ENCODE measurements around the gene DTL. TPM values are rescaled to one million over a fixed set of nuclear protein-coding genes. Genes with fewer than 3 reads are reported as not detected.

DTL gene
- total RNA-seq, 1 experiment from 2014 or later: 42.8 TPM

DNA sequence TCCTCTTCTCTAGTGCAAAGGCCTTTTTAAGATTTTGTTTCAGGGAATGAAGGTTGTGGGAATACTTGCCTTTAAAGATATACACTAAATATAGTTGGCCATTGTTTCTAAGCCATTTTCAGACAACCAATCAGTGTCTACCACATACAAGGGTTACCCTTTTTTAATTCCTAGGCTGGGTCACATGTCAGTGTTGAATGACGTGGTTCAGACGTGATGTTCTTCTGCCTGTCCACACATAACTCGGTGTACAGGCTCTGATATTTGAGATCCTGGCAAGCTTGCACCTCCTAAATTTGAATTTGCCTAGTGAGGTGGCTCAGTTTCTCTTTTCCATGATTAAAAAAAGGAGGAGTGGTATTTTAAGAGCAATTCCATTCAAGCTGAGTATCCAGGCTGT is 38.8 kb downstream of the DTL start:
- in situ Hi-C loops (cut with HindIII; ENCODE audit: low pct_unique_long_range_greater_than_20kb, low sequenced_read_pairs): no loop called here
- no peak for DNase-seq (ENCODE audit: low read depth)

DNA sequence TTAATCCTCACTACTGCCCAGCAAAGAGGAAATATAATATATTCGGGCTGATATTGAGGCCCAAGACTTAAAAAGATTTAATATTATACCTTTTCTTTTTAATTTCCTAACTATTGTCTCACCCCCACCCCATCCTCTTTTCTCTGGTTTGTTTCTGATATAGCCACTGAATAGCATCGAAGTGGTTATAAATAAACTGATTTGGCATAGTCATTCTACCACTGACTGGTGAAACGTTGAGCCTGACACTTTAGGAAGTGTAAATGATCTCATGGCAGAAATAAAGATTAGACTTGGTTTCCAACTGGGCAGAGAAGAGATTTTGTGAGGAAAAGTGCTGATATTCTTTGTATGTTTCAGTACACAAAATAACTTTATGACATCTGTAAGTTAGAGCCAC is 39.3 kb downstream of the DTL start:
- no peak for DNase-seq (ENCODE audit: low read depth)
- in situ Hi-C loops (cut with HindIII; ENCODE audit: low pct_unique_long_range_greater_than_20kb, low sequenced_read_pairs): no loop called here

DNA sequence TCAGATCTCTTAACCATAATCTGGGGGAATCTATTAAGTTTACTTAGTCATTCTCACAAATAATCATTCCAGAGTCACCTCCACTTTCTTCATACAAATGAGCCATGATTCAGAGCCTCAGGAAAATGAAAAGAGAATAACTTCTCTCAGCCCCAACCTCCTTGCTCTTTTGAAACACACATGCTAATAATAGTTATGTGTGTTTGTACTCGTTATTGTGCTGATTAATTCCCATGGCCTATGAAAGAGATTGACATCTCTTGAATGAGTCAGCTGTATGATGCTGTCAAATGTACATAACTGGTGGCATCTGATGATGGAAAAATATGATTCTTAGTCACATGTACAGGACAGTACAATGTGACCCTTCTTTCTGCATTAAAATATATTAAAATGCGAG is 41.5 kb downstream of the DTL start:
- in situ Hi-C loops (cut with HindIII; ENCODE audit: low pct_unique_long_range_greater_than_20kb, low sequenced_read_pairs): no loop called here
- no peak for DNase-seq (ENCODE audit: low read depth)

DNA sequence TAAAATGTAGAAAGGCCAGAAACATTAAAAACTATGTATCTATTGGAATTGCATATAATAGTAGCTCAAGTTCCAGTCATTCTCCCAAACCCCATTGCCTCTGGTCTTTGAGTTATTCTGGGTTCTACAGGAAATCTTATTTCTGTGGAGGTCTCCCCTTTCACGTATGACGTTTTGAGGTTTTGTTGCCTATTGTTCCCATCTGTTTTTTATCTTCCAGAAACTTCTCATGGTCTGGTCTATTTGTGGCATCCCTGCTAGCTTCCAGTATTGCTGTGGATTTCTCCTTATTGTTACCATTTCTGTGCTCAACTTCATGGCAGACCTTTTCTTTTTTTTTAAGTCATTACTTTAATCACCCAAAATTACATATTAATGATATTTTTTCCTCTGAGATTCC is 43.3 kb downstream of the DTL start:
- in situ Hi-C loops (cut with HindIII; ENCODE audit: low pct_unique_long_range_greater_than_20kb, low sequenced_read_pairs): no loop called here
- no peak for DNase-seq (ENCODE audit: low read depth)

DNA sequence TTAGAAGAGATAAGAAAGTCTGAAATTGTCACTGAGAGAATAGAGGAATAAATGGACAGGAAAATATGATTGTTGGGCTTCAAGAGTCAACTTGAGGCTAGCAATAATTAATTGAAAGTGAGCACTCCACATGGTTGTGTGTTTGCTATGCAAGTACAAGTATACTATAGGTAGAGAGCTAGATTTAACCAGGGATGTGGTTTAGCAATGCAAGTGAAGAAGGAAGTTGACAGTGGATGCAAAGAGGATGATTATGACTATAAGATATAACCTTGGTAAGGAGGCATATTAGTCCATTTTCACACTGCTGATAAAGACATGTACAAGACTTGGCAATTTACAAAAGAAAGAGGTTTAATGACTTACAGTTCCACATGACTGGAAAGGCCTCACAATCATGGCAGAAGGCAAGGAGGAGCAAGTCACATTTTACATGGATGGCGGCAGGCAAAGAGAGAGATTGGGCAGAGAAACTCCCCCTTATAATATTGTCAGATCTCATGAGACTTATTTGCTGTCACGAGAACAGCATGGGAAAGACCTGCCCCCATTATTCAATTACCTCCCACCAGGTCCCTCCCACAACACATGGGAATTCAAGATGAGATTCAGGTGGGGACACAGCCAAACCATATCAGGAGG is 47.3 kb downstream of the DTL start:
- DNase-seq (ENCODE audit: low read depth): no peak
- in situ Hi-C loops (cut with HindIII; ENCODE audit: low pct_unique_long_range_greater_than_20kb, low sequenced_read_pairs): no loop called here

DNA sequence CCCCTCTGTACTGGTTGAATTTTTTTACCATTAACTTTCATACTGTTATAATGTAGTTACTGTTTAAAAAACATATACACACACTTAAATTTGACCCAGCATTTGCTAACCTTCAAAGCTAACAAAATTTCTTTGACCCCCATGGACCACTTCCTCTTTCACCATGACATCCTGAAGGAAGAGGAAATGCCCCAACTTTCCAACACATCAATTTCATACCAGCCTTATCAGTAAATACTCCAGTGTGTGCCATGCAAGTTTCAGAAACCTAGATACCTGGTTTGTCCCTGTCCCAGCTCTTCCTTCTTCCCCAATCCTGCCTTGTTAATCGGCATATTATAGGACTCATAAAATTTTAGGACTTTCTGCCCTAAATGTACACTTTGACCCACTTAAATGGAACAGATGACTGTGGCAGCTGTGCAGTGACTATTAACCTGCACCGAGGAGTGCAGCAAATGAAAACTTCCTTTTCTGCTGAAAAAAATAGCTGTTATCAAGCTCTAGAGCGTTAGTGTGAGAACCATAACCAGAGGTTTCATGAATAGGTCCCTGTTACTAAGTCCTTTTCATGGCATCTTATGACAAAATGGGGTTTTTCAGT is 54.1 kb downstream of the DTL start:
- no peak for DNase-seq (ENCODE audit: low read depth)
- in situ Hi-C loops (cut with HindIII; ENCODE audit: low pct_unique_long_range_greater_than_20kb, low sequenced_read_pairs): no loop called here

DNA sequence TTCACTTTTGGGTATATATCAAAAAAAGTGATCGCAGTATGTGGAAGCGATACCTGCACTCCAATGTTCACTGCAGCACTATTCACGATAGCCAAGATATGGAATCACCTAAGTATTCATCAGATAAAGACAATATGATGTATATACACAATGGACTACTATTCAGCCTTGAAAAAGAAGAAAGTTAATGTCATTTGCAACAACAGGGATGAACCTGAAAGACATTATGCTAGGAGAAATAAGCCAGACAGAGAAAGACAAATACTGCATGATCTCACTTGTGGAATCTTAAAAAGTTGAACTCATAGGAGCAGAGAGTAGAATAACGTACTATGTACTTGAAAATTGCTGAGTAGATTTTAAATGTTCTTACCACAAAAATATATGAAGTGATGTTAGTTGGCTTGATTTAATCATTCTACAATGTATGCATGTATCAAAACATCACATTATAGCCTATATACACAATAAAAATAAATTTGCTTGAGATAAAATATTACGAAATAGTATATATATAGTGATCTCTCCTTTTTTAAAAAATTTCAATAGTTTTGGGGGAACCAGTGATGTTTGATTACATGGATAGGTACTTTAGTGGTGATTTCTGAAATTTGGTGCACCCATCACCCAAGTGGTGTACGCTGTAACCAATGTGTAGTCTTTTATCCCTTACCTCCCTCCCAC is 56.0 kb downstream of the DTL start:
- in situ Hi-C loops (cut with HindIII; ENCODE audit: low pct_unique_long_range_greater_than_20kb, low sequenced_read_pairs): no loop called here
- no peak for DNase-seq (ENCODE audit: low read depth)

DNA sequence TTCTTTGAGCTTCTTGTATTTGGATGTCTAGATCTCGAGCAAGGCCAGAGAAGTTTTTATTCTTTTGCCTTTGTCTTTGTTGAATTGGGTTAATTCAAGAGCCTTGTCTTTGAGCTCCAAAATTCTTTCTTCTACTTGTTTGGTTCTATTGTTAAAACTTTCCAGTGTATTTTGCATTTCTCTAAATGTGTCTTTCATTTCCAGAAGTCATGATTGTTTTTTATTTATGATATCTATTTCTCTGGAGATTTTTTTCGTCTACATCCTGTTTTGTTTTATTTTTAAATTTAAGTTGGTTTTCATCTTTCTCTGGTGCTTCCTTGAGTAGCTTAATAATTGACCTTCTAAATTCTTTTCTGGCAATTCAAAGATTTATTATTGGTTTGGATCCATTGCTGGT is 61.8 kb downstream of the DTL start:
- in situ Hi-C loops (cut with HindIII; ENCODE audit: low pct_unique_long_range_greater_than_20kb, low sequenced_read_pairs): no loop called here
- DNase-seq (ENCODE audit: low read depth): no peak

DNA sequence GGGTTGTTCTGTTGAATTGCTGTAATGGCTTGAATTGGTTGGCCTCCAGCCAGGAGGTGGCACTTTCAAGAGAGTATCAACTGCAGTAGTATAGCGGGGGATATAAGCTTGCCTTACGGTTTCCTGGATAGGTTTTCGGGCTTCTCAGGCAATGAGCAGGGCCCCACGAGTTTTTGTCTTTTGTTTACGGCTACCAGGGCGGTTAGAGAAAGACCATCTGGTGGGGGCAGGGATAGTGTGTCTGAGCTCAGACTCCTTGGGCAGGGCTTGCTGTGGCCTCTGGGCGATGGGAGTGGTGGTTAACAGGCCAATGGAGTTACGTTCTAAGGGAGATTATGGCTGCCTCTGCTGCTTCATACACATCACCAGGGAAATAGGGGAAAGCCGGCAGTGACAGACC is 62.8 kb downstream of the DTL start:
- no peak for DNase-seq (ENCODE audit: low read depth)
- in situ Hi-C loops (cut with HindIII; ENCODE audit: low pct_unique_long_range_greater_than_20kb, low sequenced_read_pairs): no loop called here

DNA sequence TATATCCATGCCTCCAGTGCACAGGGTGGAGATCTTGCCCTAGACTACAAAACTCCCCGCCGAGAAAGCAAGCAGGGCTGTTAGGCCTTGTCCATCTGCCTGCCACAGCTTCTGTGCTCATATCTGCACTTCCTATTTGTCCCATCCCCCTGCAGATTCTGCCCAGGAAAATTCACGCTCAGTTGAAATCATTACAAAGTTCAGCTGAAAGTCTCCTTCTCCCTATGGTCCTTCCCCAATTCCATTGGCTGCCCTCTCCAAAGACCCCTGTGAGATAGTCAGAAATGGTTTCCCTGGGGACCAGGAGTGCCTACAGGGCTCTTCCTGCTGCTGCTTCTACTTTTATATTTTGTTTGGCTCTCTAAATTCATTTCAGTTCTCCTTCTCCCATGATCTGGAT is 63.2 kb downstream of the DTL start:
- DNase-seq (ENCODE audit: low read depth): no peak
- in situ Hi-C loops (cut with HindIII; ENCODE audit: low pct_unique_long_range_greater_than_20kb, low sequenced_read_pairs): no loop called here

DNA sequence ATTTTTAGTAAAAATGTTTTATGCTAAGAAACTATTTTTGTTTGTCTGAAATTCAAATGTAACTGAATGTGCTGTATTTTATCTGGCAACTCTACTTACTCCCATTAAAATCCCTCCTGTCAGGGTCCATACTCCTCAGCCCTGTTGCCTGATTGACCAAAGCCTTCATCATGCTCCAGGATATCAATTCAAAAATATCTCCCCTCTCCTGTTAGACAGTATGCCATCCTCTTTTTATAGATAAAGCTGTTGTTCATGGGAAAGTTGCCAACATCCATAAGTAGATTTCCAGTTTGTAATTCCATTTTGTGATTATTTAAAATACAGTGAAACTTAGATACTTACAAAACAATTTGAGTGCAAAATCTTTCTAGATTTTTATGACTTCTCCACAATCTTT is 65.7 kb downstream of the DTL start:
- in situ Hi-C loops (cut with HindIII; ENCODE audit: low pct_unique_long_range_greater_than_20kb, low sequenced_read_pairs): no loop called here
- no peak for DNase-seq (ENCODE audit: low read depth)

DNA sequence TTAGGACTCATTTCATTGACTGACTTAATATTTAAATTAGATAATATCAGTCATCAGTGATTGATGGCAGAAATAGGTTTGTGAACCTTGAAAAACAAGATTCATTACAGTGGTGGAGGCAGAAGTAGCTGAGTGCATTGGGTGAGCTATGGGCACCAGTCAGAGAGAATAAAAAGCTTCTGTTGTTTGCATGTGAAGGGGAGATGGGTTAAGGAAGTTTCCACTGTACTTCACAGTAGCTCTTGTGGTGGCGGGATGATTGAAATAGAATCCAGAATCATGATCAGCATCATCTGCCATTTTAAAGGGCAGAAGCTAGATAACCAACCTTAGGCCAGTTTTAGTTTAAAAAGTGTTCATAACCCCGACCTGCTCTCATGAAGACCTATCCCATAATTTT is 66.2 kb downstream of the DTL start:
- in situ Hi-C loops (cut with HindIII; ENCODE audit: low pct_unique_long_range_greater_than_20kb, low sequenced_read_pairs): no loop called here
- no peak for DNase-seq (ENCODE audit: low read depth)

DNA sequence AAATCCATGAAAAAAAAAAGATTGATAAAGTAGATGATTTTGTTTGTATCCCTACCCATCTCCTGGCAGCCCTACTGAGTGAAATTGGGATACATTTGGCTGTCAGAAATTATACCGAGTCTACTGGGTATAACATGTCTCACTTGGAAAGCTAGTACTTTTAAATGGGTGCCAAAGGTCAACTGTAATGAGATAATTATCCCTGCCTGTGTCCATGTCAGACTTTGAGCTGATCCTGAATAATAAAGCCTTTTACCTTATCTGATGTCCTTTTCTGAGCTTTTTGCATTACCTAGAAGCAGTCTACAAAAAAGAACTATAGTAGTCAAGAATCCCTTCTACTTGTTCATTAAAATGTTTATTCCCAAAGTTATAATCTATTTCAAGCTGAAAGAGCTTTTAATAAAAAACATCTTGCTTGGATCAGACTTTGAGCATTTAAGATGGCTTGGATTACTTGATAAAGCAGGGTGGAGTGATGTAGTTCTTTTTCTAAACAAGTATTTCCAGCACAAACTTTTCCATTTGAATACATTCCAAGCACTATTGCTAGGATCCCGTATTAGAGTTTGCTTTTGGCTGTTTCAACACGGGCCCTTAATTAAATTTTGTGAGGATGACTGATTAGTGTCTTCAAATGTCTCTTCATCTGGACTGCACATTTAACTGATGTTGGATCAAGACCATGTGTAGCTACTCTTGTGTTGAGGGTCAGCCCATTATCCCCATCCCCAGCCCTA is 69.2 kb downstream of the DTL start:
- DNase-seq (ENCODE audit: low read depth): no peak
- in situ Hi-C loops (cut with HindIII; ENCODE audit: low pct_unique_long_range_greater_than_20kb, low sequenced_read_pairs): no loop called here

DNA sequence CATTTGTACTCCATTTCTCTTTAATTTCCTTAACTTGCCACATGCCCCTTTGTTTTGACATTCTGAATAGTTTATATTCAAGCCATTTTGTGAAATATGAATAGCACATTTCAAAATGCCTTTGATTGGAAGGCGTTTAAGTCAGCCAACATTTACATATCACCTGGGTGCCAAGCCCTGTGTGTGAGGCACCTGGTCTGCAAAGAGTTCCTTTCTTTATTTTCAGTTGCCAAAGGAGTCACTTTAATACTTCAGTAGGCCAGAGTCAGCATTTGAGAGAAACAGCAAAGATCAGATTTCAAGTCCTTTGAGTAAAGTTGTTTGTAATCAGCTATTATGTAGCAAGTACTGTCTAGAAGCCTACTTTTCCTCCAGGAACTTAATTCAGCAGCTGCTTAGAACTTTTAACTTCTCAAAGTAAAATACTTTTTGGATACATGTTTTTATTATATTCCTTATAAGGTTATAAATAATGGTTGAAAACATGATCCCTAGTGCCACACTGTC is 70.8 kb downstream of the DTL start:
- in situ Hi-C loops (cut with HindIII; ENCODE audit: low pct_unique_long_range_greater_than_20kb, low sequenced_read_pairs): no loop called here
- no peak for DNase-seq (ENCODE audit: low read depth)

DNA sequence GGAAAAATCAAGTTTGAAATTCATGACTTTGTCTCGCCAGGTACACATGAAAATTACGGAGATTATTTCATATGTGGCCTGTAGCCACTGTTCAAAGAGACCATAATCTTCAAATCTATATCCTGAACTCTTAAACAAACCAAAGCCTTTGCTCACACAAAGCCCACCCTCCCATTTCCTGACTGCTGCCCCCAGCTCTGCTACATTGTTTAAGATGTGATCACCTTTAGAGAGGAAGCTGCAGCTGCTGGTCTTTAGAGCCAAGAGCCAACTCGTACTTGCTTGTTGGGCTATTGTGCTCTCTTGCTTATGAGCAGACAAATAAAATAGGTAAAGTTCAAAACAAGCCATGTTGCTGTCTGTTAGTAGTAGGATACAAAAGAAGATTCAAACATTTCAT is 71.9 kb downstream of the DTL start:
- in situ Hi-C loops (cut with HindIII; ENCODE audit: low pct_unique_long_range_greater_than_20kb, low sequenced_read_pairs): no loop called here
- DNase-seq (ENCODE audit: low read depth): no peak

DNA sequence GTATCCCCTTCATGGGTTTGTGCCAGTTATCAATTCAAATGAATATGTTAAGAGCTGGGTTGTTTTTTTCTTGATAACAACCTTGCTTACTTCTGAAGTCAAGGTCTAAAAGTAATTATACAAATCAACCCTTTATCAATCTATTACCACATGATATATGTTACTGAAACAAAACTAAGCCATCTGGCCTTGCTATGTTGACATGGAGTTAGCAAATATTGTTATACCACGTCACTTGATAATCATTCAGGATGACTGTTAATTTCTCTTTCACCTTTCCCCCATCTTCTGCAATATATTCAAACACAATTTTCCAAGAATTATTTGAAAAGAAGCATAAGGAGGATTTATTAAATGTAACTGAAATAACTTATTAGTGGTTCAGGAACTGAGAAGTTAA is 72.6 kb downstream of the DTL start:
- DNase-seq (ENCODE audit: low read depth): no peak
- in situ Hi-C loops (cut with HindIII; ENCODE audit: low pct_unique_long_range_greater_than_20kb, low sequenced_read_pairs): no loop called here

DNA sequence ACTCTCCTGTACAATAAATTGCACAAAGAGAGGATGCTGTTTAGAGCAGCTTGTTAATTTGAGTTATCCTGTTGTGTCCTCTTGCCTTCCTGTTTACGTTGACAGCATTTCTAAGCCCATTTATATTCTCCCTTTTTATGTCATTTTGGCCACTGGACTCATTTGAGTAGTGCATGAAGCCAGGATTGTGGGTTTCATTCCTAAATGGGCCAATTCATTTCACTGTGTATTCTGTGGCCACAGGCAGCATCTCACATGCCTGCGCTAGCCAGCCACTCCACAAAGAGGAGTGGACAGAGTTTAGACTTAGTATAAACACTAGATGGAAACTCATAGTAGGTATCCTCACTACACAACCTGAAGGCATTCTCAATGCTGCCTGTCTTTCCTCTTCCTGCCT is 73.4 kb downstream of the DTL start:
- DNase-seq (ENCODE audit: low read depth): no peak
- in situ Hi-C loops (cut with HindIII; ENCODE audit: low pct_unique_long_range_greater_than_20kb, low sequenced_read_pairs): no loop called here

DNA sequence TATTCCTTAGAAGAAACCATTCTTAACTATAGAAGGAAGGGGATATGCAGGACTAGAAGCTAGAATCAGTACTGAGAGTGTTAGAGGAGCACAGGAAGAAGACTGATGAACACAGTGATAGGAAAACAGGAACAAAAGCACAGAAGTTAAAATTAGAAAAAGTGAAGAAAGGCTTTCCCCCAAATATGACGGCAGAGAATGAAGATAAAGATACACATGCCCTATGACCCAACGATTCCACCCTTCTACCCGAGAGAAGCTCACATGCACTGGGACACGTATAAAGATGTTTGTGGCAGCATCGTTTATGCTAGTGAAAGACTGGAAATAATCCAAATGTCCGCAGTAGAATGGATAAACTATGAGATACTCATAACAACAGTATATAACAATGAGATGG is 74.2 kb downstream of the DTL start:
- in situ Hi-C loops (cut with HindIII; ENCODE audit: low pct_unique_long_range_greater_than_20kb, low sequenced_read_pairs): no loop called here
- DNase-seq (ENCODE audit: low read depth): no peak

DNA sequence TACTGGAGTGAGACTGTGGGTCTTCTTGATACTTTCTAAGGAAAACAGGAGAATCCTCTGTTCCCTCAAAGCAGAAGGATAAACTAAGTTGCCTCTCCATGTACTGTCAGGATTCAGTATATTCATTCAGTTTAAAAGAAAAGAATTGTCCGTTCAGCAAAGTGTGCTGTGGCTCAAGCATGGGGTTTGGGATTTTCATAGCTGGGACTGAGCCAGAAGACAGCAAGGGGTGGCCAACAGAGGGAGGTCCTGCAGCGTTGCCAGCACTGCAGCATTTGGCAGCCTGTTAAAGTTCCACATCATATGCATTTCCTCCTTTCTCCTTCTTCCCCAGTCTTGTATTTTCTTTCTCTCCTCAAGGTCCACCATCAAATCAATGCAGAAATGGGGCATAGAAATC is 75.1 kb downstream of the DTL start:
- in situ Hi-C loops (cut with HindIII; ENCODE audit: low pct_unique_long_range_greater_than_20kb, low sequenced_read_pairs): no loop called here
- DNase-seq (ENCODE audit: low read depth): no peak
